Neural cell (in vitro differentiated cells): ENCODE data around the gene ETAA1.

Experiments
- CTCF ChIP-seq: fragments of 450-650 bp; IDR thresholded peaks from 2 replicates; pipeline ENCODE4 v1.5.1; 2014; ENCODE audit warnings: antibody characterized with exemption, mild to moderate bottlenecking, moderate library complexity; ENCODE audit not compliant: poor library complexity, severe bottlenecking
- EZH2 ChIP-seq: fragments of 200-600, 300-800 bp; shearing (Covaris generic), sonication (generic); IDR thresholded peaks from 2 replicates; pipeline ENCODE4 v1.6.1; 2014; ENCODE audit warnings: antibody characterized with exemption, low read length, borderline replicate concordance, mild to moderate bottlenecking; ENCODE audit not compliant: insufficient read depth, poor library complexity, severe bottlenecking
- MXI1 ChIP-seq: fragments of 450-650 bp; conservative IDR thresholded peaks from 2 replicates; pipeline ENCODE4 v1.6.1; 2014; ENCODE audit warnings: antibody characterized with exemption, mild to moderate bottlenecking; ENCODE audit not compliant: poor library complexity, severe bottlenecking
- RAD21 ChIP-seq: fragments of 450-650 bp; conservative IDR thresholded peaks from 2 replicates; pipeline ENCODE4 v1.6.1; 2014; ENCODE audit warnings: antibody characterized with exemption, mild to moderate bottlenecking, moderate library complexity
- REST ChIP-seq: IDR thresholded peaks from 2 replicates; pipeline ENCODE4 v1.6.1; 2012; ENCODE audit warnings: borderline replicate concordance
- TAF1 ChIP-seq: IDR thresholded peaks from 2 replicates; pipeline ENCODE4 v1.6.1; 2012; ENCODE audit warnings: low read depth

GRCh38 chr2:67374481-67374880 is 22.7 kb upstream of the ETAA1 start:
- TF ChIP-seq CTCF (no peak), EZH2 (no peak), RAD21 (no peak), REST (no peak), TAF1 (no peak), MXI1 (no peak)
